HepG2 (cell line): ENCODE data around the gene HNRNPUL1. TPM values are rescaled to one million over a fixed set of nuclear protein-coding genes. Genes with fewer than 3 reads are reported as not detected.

Experiments used
- ETV5 ChIP-seq: IDR thresholded peaks from 2 replicates; pipeline ENCODE4 v1.6.1; 2018; ENCODE audit warnings: missing biosample characterization, missing genetic modification reagents, inconsistent platforms, borderline replicate concordance
- HNF1A ChIP-seq, 2 experiments: sonication (generic) in 1 of 2; formaldehyde crosslinking in 1 of 2; IDR thresholded peaks; 2 replicates each; pipeline versions ENCODE4 v1.4.0 to v1.6.1; 2016 to 2020; ENCODE audit warnings: borderline replicate concordance in 1 of 2, low read depth in 1 of 2, mild to moderate bottlenecking in 1 of 2, missing genetic modification reagents in 1 of 2
- MLLT10 ChIP-seq: sonication (generic); formaldehyde crosslinking; IDR thresholded peaks from 2 replicates; pipeline ENCODE4 v1.4.0; 2020; ENCODE audit warnings: missing genetic modification reagents
- PHF8 ChIP-seq: sonication (generic); formaldehyde crosslinking; IDR thresholded peaks from 2 replicates; pipeline ENCODE4 v1.5.0; 2020; ENCODE audit warnings: missing genetic modification reagents
- SMARCC2 ChIP-seq: fragments of 450-650 bp; IDR thresholded peaks from 2 replicates; pipeline ENCODE4 v1.6.1; 2017; ENCODE audit warnings: antibody characterized with exemption, mild to moderate bottlenecking
- SOX13 ChIP-seq, 3 experiments: fragments of 450-650 bp in 1 of 3; sonication (generic) in 1 of 3; formaldehyde crosslinking in 1 of 3; IDR thresholded peaks in 2 of 3; conservative IDR thresholded peaks in 1 of 3; 2 replicates each; pipeline versions ENCODE4 v1.5.0 to v1.6.1; 2016 to 2020; ENCODE audit warnings: antibody characterized with exemption in 1 of 3, mild to moderate bottlenecking in 1 of 3, missing compliant biosample characterization in 1 of 3, missing genetic modification reagents in 1 of 3, moderate library complexity in 1 of 3
- ZFP37 ChIP-seq: sonication (generic); formaldehyde crosslinking; IDR thresholded peaks from 2 replicates; pipeline ENCODE4 v1.4.0; 2020; ENCODE audit warnings: missing genetic modification reagents, borderline replicate concordance
- ZNF251 ChIP-seq: sonication (generic); formaldehyde crosslinking; IDR thresholded peaks from 2 replicates; pipeline ENCODE4 v1.9.0; 2021; ENCODE audit warnings: mild to moderate bottlenecking, missing genetic modification reagents
- ZNF335 ChIP-seq: sonication (generic); formaldehyde crosslinking; IDR thresholded peaks from 2 replicates; pipeline ENCODE4 v1.4.0; 2020; ENCODE audit warnings: missing genetic modification reagents
- ZNF337 ChIP-seq: sonication (generic); formaldehyde crosslinking; IDR thresholded peaks from 2 replicates; pipeline ENCODE4 v1.5.1; 2020; ENCODE audit warnings: missing genetic modification reagents, low read depth, mild to moderate bottlenecking, borderline replicate concordance
- ZNF773 ChIP-seq: sonication (generic); formaldehyde crosslinking; IDR thresholded peaks from 2 replicates; pipeline ENCODE4 v1.4.0; 2020; ENCODE audit warnings: missing genetic modification reagents, borderline replicate concordance
- ZNF780A ChIP-seq: sonication (generic); formaldehyde crosslinking; IDR thresholded peaks from 2 replicates; pipeline ENCODE4 v1.8.0; 2022; ENCODE audit warnings: mild to moderate bottlenecking, missing genetic modification reagents, moderate library complexity
- ZNF83 ChIP-seq: sonication (generic); formaldehyde crosslinking; IDR thresholded peaks from 2 replicates; pipeline ENCODE4 v1.4.0; 2020; ENCODE audit warnings: missing genetic modification reagents, mild to moderate bottlenecking, borderline replicate concordance
- ZZZ3 ChIP-seq: sonication (generic); formaldehyde crosslinking; IDR thresholded peaks from 2 replicates; pipeline ENCODE4 v1.4.0; 2020; ENCODE audit warnings: missing genetic modification reagents, mild to moderate bottlenecking, borderline replicate concordance
- polyA plus RNA-seq, 8 experiments: library from polyadenylated mRNA; depleted of rRNA in 3 of 8; stranded (reverse) in 7 of 8; unstranded in 1 of 8; fragments of >200 nt; fragmentation: Illumina TruSeq in 4 of 8; extraction: Trizol in 4 of 8; gene quantifications; 2 replicates each; pipeline versions ENCODE4 v1.2.1 to v1.2.3, GENCODE V29; 2011 to 2016; ENCODE audit warnings: low read depth in 4 of 8, missing spikeins in 1 of 8, mixed read lengths in 1 of 8; ENCODE audit not compliant: insufficient read depth in 1 of 8
- total RNA-seq, 5 experiments: library from RNA; depleted of rRNA; stranded (reverse); fragments of >200 nt; fragmentation: Illumina TruSeq; extraction: Trizol; gene quantifications; 2 replicates each; pipeline ENCODE4 v1.2.3, GENCODE V29; 2016; ENCODE audit warnings: low read depth in 1 of 5
- TF ChIP-seq, protein P1 (sequence below): sonication (generic); formaldehyde crosslinking; IDR thresholded peaks from 2 replicates; pipeline ENCODE4 v1.5.1; 2020; ENCODE audit warnings: missing genetic modification reagents, mild to moderate bottlenecking, borderline replicate concordance
- TF ChIP-seq, protein P2 (sequence below): IDR thresholded peaks from 2 replicates; pipeline ENCODE4 v1.6.1; 2012; ENCODE audit warnings: inconsistent platforms
- TF ChIP-seq, protein P3 (sequence below): sonication (generic); formaldehyde crosslinking; IDR thresholded peaks from 2 replicates; pipeline ENCODE4 v1.5.1; 2020; ENCODE audit warnings: missing genetic modification reagents, mild to moderate bottlenecking, borderline replicate concordance

Gene HNRNPUL1
- total and polyA plus RNA-seq, 2 of the 13 experiments (the other 11 are each of a cell fraction or from before 2014, with no cell fraction given) = 30.9 to 81.7 TPM

DNA sequence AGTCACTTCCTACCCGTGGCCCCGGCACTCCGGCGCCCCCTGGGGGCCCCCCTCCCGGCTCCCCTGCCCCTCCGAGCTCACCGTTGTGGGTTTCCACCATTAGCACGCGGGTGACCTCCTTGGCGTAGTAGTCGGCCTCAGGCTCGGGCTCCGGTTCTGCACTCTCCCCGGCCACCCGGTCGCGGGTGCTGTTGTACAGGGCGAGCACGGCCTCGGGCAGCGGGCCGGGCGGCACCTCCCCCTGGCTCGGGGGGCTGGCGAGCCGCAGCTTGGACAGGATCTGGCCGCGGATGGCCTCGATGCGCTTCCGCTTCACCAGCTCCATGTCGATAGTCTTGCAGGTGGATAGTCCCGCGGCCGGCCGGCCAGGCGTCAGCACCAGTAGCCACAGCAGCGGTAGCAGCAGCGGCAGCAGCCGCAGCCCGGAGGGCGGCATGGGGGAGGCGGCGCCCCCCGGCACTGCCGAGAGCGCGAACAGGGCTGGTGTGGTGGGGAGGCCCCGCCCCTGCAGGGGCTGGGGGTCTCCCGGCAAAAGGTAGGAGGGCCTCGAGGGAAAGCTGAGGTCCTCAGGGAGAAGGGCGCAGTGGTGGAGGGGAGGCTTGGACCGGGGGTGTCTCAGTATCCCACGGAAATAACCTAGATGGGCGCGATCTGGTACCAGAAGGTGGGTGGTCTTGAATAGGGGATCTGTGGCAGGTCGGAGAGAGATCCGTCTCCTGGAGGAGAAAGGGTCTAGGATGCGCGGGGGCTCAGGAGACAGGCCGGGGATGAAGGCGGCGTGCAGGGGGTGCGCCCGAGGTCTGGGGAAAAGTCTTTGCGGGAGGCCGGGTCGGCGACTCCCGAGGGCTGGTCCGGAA, 88.7 kb downstream of the HNRNPUL1 start (continued):
- TF ChIP-seq ZNF337 (CRISPR knock-in tag) (no peak), ZNF335 (CRISPR knock-in tag) (no peak; the same call in 1 of the 2 replicates), HNF1A (IDR thresholded peaks at IDR 0.05; ENCODE audit: low read depth) (no peak), HNF1A (CRISPR knock-in tag; IDR thresholded peaks at IDR 0.05; ENCODE audit: borderline replicate concordance) (no peak), SOX13 (IDR thresholded peaks at IDR 0.05) (no peak), SOX13 (CRISPR knock-in tag; conservative IDR thresholded peaks at IDR 0.05 in 1 of 2, IDR thresholded peaks at IDR 0.05 in 1 of 2) (no peak), ZFP37 (no peak), ZNF780A (no peak; the same call in 1 of the 2 replicates), MLLT10 (no peak), ZNF773 (CRISPR knock-in tag) (no peak), ETV5 (CRISPR knock-in tag) (0 out of 2 replicates have a peak, but pooled peaks have one; percentile 52), ZNF251 (no peak), PHF8 (CRISPR knock-in tag) (peak; percentile 56), SMARCC2 (no peak), ZZZ3 (CRISPR knock-in tag) (no peak), ZNF83 (0 out of 2 replicates have a peak, but pooled peaks have one; percentile 31)
- TF ChIP-seq, protein P1, sequence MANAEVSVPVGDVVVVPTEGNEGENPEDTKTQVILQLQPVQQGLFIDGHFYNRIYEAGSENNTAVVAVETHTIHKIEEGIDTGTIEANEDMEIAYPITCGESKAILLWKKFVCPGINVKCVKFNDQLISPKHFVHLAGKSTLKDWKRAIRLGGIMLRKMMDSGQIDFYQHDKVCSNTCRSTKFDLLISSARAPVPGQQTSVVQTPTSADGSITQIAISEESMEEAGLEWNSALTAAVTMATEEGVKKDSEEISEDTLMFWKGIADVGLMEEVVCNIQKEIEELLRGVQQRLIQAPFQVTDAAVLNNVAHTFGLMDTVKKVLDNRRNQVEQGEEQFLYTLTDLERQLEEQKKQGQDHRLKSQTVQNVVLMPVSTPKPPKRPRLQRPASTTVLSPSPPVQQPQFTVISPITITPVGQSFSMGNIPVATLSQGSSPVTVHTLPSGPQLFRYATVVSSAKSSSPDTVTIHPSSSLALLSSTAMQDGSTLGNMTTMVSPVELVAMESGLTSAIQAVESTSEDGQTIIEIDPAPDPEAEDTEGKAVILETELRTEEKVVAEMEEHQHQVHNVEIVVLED (CRISPR knock-in tag) = peak; percentile 11; the same call in 1 of the 2 replicates
- TF ChIP-seq, protein P2, sequence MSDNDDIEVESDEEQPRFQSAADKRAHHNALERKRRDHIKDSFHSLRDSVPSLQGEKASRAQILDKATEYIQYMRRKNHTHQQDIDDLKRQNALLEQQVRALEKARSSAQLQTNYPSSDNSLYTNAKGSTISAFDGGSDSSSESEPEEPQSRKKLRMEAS = peak; percentile 47; the same call in 1 of the 2 replicates
- TF ChIP-seq, protein P3, sequence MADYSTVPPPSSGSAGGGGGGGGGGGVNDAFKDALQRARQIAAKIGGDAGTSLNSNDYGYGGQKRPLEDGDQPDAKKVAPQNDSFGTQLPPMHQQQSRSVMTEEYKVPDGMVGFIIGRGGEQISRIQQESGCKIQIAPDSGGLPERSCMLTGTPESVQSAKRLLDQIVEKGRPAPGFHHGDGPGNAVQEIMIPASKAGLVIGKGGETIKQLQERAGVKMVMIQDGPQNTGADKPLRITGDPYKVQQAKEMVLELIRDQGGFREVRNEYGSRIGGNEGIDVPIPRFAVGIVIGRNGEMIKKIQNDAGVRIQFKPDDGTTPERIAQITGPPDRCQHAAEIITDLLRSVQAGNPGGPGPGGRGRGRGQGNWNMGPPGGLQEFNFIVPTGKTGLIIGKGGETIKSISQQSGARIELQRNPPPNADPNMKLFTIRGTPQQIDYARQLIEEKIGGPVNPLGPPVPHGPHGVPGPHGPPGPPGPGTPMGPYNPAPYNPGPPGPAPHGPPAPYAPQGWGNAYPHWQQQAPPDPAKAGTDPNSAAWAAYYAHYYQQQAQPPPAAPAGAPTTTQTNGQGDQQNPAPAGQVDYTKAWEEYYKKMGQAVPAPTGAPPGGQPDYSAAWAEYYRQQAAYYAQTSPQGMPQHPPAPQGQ (CRISPR knock-in tag) = no peak
